Skin epidermis (tissue), 12 donors: Measurements from ENCODE around the gene SPTBN5.

Source experiments
- H3K27ac ChIP-seq, 21 experiments: fragments of 200-600 bp; sonication (generic) in 11 of 21; one replicate each; pipeline ENCODE4 v1.5.0; 2020; ENCODE audit warnings: mild to moderate bottlenecking in 3 of 21, inconsistent platforms in 2 of 21, moderate library complexity in 2 of 21
- H3K4me3 ChIP-seq, 7 experiments: fragments of 200-600 bp; sonication (generic) in 2 of 7; one replicate each; pipeline ENCODE4 v1.5.0; 2020; ENCODE audit warnings: inconsistent platforms in 2 of 7, mild to moderate bottlenecking in 2 of 7, moderate library complexity in 1 of 7

Gene SPTBN5

GRCh38 chr15:41888662-41889253 lies 5.1 kb downstream of the SPTBN5 start:
- Histone ChIP-seq H3K27ac (no peak overlapping the region), H3K4me3 (no peak overlapping the region)

GRCh38 chr15:41887893-41888292 lies 6.0 kb downstream of the SPTBN5 start:
- no peak overlapping the region for H3K4me3 ChIP-seq
- no peak overlapping the region for H3K27ac ChIP-seq

DNA sequence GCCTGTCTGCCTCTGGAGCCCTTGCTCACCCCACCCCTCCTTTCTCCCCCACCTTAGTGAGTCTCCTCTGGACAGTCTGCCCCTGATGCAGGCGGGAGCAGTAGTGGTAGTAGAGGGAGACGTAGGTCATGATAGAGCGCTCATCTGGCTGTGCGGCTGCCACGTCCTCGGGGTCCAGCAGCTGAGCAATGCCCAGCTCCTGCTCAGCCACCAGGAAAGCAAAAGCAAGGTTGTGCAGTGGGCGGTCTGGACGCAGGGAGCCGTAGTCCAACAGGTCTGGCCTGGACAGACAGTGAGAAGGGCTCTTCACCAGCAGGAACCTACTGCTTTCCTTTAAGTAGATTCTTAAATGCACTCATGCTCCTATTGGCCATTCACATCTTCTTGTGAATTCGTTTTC lies 6.7 kb downstream of the SPTBN5 start:
- no peak overlapping the region for H3K27ac ChIP-seq
- no peak overlapping the region for H3K4me3 ChIP-seq

DNA sequence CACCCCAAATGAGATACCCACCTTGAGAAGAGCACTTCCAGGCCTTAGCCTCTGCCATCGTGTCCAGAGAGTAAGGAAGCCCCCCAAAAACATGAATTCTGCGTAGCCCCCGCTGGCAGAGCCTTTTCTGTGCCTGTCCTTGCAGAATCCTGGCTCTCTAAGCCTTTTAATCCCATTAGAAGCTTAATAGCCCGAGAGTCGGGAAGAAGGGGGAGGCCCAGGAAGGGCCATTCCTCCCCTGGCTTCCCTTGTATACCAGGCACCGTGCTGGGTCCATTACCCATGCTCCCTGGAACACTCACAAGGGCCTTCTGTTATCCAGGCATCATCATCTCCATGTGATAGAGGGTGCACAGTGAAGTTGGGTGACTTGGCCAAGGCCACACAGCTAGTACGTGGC lies 7.1 kb downstream of the SPTBN5 start:
- Histone ChIP-seq H3K4me3 (no peak overlapping the region), H3K27ac (no peak overlapping the region)

DNA sequence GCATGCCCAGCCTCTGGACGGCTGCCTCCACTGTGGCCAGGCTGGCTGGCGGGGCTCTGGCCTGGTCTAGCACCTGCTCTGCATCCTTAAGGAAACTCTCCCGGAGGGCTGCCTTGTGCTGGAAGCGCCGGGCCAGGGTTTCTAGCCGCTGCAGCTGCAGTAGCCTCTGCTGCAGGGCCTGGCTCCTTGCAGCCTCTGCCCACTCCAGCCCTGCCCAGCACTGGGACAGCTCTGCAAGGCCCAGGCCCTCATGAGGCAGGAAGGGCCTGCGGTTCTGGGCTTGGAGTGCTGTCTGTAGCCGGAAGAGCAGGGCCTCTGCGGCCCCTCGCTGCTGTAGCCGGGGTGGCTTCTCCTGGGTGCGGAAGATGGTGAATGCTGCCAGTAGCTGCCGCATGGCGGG lies 8.0 kb downstream of the SPTBN5 start:
- Histone ChIP-seq H3K4me3 (no peak overlapping the region), H3K27ac (no peak overlapping the region)

DNA sequence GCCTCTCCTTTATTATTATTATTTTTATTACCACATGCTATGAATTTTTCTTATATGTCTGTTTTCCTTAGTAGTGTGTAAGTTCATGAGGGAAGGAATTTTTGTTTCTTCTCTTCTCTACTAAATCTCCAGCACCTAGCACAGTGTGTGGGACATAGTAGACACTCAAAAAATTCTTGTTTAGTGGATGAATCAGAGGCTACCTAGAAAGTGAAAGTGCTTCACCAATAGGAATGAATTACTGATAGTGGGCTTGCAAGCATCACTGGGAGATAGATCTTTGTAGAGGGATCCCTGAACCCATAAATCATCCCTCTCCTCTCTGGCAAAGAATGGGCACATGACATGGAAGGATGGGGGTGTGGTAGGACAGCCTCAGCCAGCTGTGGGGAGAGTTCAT lies 8.5 kb downstream of the SPTBN5 start:
- H3K27ac ChIP-seq = no peak overlapping the region
- H3K4me3 ChIP-seq = no peak overlapping the region

- no peak overlapping the region for H3K4me3 ChIP-seq
- H3K27ac ChIP-seq = no peak overlapping the region
Observed at GRCh38 chr15:41884458-41884857, 9.4 kb downstream of the SPTBN5 start.

DNA sequence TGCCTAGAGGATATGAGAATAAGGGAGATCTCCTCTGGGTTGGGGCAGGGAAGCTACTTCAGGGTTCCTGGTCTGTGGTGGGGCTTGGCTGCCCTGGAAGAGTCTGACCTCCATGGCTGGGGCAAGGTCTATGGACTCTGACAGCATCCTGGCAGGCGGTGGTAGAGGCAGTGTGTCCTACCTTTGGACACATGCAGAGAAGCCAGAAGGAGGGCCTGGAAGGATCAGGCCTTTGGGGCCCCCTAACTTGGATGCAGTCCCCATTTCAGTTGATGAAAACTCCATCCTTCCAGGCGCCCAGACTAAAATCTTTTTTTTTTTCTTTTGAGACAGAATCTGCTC lies 10.4 kb downstream of the SPTBN5 start:
- H3K27ac ChIP-seq = no peak overlapping the region

DNA sequence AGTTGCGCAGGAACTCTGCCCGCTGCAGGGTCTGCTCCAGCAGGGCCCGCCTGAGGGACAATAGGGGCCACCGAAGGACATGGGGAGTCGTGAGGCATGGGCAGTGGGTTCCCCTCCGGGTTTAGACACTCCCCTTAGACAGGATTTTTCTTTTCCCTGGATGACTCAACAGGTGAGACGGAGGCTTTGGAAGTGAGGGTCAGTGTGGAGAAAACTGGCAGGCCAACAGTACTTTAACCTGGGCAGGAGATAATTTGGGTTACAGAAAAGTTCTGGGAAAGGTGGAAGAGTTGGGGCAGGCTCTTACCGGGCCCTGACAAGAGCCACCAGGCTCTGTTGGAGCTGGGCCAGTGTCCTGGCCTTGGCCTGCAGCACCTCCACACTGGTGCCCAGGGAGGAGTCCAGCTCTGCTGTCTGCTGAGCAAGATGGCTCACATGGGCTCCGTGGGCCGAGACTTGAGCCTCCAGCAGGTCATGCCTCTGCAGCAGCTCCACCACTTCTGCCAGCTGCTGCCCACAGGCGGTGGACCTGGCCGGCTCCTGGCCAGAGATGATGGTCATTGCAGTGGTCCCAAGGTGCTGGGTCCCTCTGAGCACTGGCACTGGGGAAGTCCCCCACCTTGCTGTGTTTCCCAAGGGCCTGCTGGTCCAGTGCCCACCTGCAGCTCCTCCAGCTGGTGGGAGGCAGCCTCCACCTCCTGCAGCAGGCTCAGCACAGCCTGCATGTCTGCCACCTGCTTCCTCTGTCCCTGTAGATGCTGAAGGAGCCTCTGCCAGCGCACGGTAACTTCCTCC lies 11.0 kb downstream of the SPTBN5 start:
- H3K27ac ChIP-seq = peak overlapping the region in 1 of 21 experiments; percentile 42
- peak overlapping the region in 2 of 7 experiments; percentile 15 to 30 for H3K4me3 ChIP-seq

More for the DNA sequence above, 10.4 kb downstream of the SPTBN5 start:
- no peak overlapping the region for H3K4me3 ChIP-seq

- Histone ChIP-seq H3K27ac (peak overlapping the region in 1 of 21 experiments; percentile 42), H3K4me3 (peak overlapping the region in 5 of 7 experiments; percentile 5 to 30 (median 7))
Observed at GRCh38 chr15:41881920-41882688, 11.7 kb downstream of the SPTBN5 start.

GRCh38 chr15:41881550-41881919 lies 12.3 kb downstream of the SPTBN5 start:
- H3K4me3 ChIP-seq = peak overlapping the region in 3 of 7 experiments; percentile 5 to 30 (median 7)
- H3K27ac ChIP-seq = peak overlapping the region in 1 of 21 experiments; percentile 42

GRCh38 chr15:41881086-41881485 lies 12.8 kb downstream of the SPTBN5 start:
- H3K27ac ChIP-seq = no peak overlapping the region

GRCh38 chr15:41880156-41880877 lies 13.5 kb downstream of the SPTBN5 start:
- Histone ChIP-seq H3K27ac (no peak overlapping the region), H3K4me3 (no peak overlapping the region)

More at GRCh38 chr15:41881086-41881485, 12.8 kb downstream of the SPTBN5 start:
- no peak overlapping the region for H3K4me3 ChIP-seq

GRCh38 chr15:41879321-41879845 lies 14.5 kb downstream of the SPTBN5 start:
- Histone ChIP-seq H3K4me3 (no peak overlapping the region), H3K27ac (no peak overlapping the region)

DNA sequence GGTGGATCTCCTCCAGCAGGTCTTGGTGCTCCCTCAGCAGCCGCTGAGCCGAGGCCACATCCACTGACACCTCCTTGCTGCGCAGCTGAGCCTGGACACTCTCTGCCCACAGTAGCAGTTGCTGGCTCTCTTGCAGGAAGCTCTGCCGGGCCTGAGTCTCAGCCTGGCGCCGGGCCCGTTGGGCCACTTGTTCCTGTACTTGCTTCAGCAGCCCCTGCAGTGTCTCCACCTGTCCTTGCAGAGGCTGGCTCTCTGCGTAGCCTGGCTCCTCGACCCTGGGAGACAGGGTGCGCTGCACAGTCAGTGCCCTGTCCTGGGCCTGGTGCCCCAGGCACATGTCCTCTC lies 15.5 kb downstream of the SPTBN5 start:
- Histone ChIP-seq H3K4me3 (no peak overlapping the region), H3K27ac (no peak overlapping the region)

DNA sequence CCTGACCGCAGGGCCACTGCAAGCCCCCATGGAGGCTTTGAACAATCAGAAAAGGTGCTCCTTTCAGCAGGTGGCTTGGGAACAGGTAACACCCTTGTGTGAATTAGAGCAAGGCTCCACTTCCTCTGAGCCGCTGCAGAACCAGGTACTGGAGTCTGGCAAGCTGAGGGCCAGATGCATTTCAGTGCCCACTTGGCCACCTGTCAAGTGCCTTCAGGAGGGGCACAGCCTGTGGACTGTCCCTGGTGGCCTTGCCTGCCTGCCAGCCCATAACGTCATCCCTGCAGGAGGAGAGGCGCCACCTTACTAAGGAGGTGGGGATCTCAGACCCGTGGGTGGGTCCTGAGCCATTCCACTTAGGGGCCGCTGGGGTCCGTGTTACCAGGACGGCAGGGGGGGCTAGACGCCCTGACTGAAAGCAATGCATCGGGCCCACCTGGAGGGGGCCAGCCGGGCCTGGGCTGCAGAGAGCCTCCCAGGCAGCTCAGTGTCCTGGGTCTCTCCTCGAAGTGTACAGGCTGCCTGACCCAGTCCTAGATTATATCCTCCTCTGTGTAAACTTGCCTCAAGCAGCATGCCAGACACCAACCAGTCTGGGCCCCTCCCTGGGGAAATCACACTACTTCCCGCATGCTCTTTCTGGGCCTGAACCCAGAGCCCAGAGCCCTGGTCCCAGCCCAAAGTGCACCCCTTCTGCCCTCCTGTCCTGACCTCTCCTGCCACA lies 16.1 kb downstream of the SPTBN5 start:
- Histone ChIP-seq H3K27ac (no peak overlapping the region), H3K4me3 (no peak overlapping the region)

GRCh38 chr15:41876689-41877088 lies 17.2 kb downstream of the SPTBN5 start:
- Histone ChIP-seq H3K27ac (no peak overlapping the region), H3K4me3 (no peak overlapping the region)

GRCh38 chr15:41876007-41876406 lies 17.8 kb downstream of the SPTBN5 start:
- Histone ChIP-seq H3K27ac (no peak overlapping the region), H3K4me3 (no peak overlapping the region)

DNA sequence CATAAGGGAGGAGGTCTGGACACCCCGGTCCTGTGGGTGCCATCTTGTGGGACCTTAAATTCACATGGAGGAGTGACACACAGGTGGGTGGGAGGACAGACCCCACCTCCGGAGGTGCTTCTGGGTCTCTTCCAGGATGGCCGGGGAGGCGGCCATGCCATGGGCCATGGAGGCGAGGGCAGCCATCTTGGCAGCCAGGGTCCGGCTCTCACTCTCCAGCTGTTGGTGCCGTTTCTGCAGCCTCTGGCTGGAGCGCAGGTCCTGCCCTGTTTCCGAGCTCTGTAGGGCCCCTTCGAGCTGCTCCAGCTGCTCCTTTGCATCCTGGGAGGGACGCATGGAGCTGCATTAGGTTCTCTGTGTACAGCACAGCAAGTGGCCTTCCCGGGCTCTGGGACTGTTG lies 19.1 kb downstream of the SPTBN5 start:
- Histone ChIP-seq H3K27ac (no peak overlapping the region), H3K4me3 (no peak overlapping the region)
